ENCODE results near the gene NDUFV3. TPM values are rescaled to one million over a fixed set of nuclear protein-coding genes. Genes with fewer than 3 reads are reported as not detected.
"Not testable (repeated sequence)": the region's sequence is repeated elsewhere in the genome, so short reads cannot be mapped to it uniquely, and the experiment has no call there.

NDUFV3 gene
- total and polyA plus RNA-seq, 2 of the 8 experiments (the other 6 are each of a cell fraction or from before 2014, with no cell fraction given), result 17.0 to 44.4 TPM

DNA sequence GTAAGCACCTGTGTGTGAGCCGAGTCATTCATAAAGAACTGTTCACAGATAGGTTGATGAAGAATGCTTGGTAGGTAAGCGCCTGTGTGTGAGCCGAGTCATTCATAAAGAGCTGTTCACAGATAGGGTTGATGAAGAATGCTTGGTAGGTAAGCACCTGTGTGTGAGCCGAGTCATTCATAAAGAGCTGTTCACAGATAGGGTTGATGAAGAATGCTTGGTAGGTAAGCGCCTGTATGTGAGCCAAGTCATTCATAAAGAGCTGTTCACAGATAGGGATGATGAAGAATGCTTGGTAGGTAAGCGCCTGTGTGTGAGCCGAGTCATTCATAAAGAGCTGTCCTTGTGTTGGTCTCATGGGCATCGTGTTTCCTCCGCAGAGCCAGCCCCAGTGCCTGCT, 15.4 kb downstream of the NDUFV3 start:
- H2AK5ac ChIP-seq (ENCODE audit: low read depth, low read length); H3K27ac ChIP-seq (ENCODE audit: low read depth, low read length); H3K56ac ChIP-seq (replicated peaks; ENCODE audit: insufficient read length, low read depth, low read length); H4K91ac ChIP-seq (replicated peaks; ENCODE audit: insufficient read length, low read length); H4K20me1 ChIP-seq (replicated peaks in 1 of 2; ENCODE audit: control insufficient read depth in 1 of 2, insufficient read depth in 2 of 2, low read length in 2 of 2); H2BK120ac ChIP-seq (replicated peaks; ENCODE audit: low read depth, low read length); H3K27me3 ChIP-seq (replicated peaks in 1 of 4; ENCODE audit: control insufficient read depth in 3 of 4, extremely low read depth in 1 of 4, insufficient read depth in 3 of 4, low read length in 3 of 4); CTCF ChIA-PET (ENCODE audit: partially characterized antibody); H2BK12ac ChIP-seq (ENCODE audit: low read depth, low read length); H3K4ac ChIP-seq (replicated peaks; ENCODE audit: insufficient read length, low read depth, low read length); H4K5ac ChIP-seq (ENCODE audit: insufficient read length, low read depth, low read length); H2BK5ac ChIP-seq (ENCODE audit: low read depth, low read length); H3K4me3 ChIP-seq (ENCODE audit: extremely low read depth in 1 of 4, insufficient read depth in 2 of 4, low read depth in 3 of 4, low read length in 4 of 4); H3K79me2 ChIP-seq (ENCODE audit: control insufficient read depth in 1 of 2, insufficient read depth in 2 of 2, low read length in 2 of 2); H3K4me1 ChIP-seq (replicated peaks in 1 of 4; ENCODE audit: control insufficient read depth in 3 of 4, insufficient read depth in 4 of 4, low read length in 3 of 4); H2AFZ ChIP-seq (ENCODE audit: low read length); H3K18ac ChIP-seq (ENCODE audit: extremely low read depth, low read length); H4K8ac ChIP-seq (ENCODE audit: extremely low read depth, insufficient read depth, low read length); H3K4me2 ChIP-seq (ENCODE audit: insufficient read depth in 1 of 2, low read depth in 2 of 2, low read length in 2 of 2); H3K9ac ChIP-seq (replicated peaks in 1 of 4; ENCODE audit: extremely low read depth in 1 of 4, low read depth in 3 of 4, low read length in 3 of 4); H2BK20ac ChIP-seq (ENCODE audit: low read length); H3K9me3 ChIP-seq (ENCODE audit: insufficient read depth in 2 of 2, low read depth in 1 of 2, low read length in 1 of 2); H3K23me2 ChIP-seq (ENCODE audit: low read depth, low read length); H2BK15ac ChIP-seq (ENCODE audit: low read length); FAIRE-seq; H3K79me1 ChIP-seq (ENCODE audit: low read depth, low read length); H3K14ac ChIP-seq (ENCODE audit: insufficient read length); H3K23ac ChIP-seq (ENCODE audit: insufficient read length); DNase-seq (ENCODE audit: low read depth in 1 of 2, low spot score in 2 of 2): not testable (repeated sequence)
- POLR2A ChIA-PET (ENCODE audit: partially characterized antibody), result interaction anchor here (0.9 to 2.8 kb wide), 3 partner anchors 10 to 48 kb away, joined by 3 to 16 read pairs (median 7); partner anchors contain the start of gene NDUFV3
- H3K36me3 ChIP-seq (ENCODE audit: control insufficient read depth in 2 of 4, insufficient read depth in 4 of 4, low read length in 3 of 4), result peaks cover 8 to 57% (median 38%) of the 10 kb centered on the region in 4 experiments; a peak in 7 of 8 replicates
- WGBS, 2 experiments (ENCODE audit: extremely low coverage in 1 of 2, insufficient coverage in 1 of 2, insufficient read length in 1 of 2, insufficient replicate concordance in 2 of 2, low coverage in 1 of 2, low lambda C conversion rate in 2 of 2, missing lambda C conversion rate in 1 of 2), result 95% methylated on average over 9 of the region's 9 CpGs; no CpG with 5 or more reads in 1 of the 2 experiments

DNA sequence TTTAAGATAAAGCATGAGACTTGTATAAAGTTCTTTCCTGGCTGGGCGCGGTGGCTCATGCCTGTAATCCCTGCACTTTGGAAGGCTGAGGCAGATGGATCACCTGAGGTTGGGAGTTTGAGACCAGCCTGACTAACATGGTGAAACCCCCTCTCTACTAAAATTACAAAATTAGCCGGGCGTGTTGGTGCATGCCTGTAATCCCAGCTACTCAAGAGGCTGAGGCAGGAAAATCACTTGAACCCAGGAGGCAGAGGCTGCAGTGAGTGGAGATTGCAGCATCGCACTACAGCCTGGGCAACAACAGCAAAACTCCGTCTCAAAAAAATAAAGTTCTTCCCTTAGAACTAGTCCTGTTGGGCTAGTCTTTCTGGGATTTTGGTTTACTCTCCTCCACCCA, 18.8 kb downstream of the NDUFV3 start:
- not testable (repeated sequence) for H3K18ac ChIP-seq (ENCODE audit: extremely low read depth, low read length); H3K4me3 ChIP-seq (ENCODE audit: extremely low read depth in 1 of 4, insufficient read depth in 2 of 4, low read depth in 3 of 4, low read length in 4 of 4); H2BK12ac ChIP-seq (ENCODE audit: low read depth, low read length); H4K20me1 ChIP-seq (replicated peaks in 1 of 2; ENCODE audit: control insufficient read depth in 1 of 2, insufficient read depth in 2 of 2, low read length in 2 of 2); H3K79me1 ChIP-seq (ENCODE audit: low read depth, low read length); H2BK5ac ChIP-seq (ENCODE audit: low read depth, low read length); H3K56ac ChIP-seq (replicated peaks; ENCODE audit: insufficient read length, low read depth, low read length); H3K9ac ChIP-seq (replicated peaks in 1 of 4; ENCODE audit: extremely low read depth in 1 of 4, low read depth in 3 of 4, low read length in 3 of 4); H2BK20ac ChIP-seq (ENCODE audit: low read length); H4K5ac ChIP-seq (ENCODE audit: insufficient read length, low read depth, low read length); H4K91ac ChIP-seq (replicated peaks; ENCODE audit: insufficient read length, low read length); FAIRE-seq; H3K23me2 ChIP-seq (ENCODE audit: low read depth, low read length); H2BK15ac ChIP-seq (ENCODE audit: low read length); H3K23ac ChIP-seq (ENCODE audit: insufficient read length); H2AK5ac ChIP-seq (ENCODE audit: low read depth, low read length); H2AFZ ChIP-seq (ENCODE audit: low read length); H3K4ac ChIP-seq (replicated peaks; ENCODE audit: insufficient read length, low read depth, low read length); H2BK120ac ChIP-seq (replicated peaks; ENCODE audit: low read depth, low read length); H3K14ac ChIP-seq (ENCODE audit: insufficient read length); H3K4me1 ChIP-seq (replicated peaks in 1 of 4; ENCODE audit: control insufficient read depth in 3 of 4, insufficient read depth in 4 of 4, low read length in 3 of 4); H4K8ac ChIP-seq (ENCODE audit: extremely low read depth, insufficient read depth, low read length); H3K4me2 ChIP-seq (ENCODE audit: insufficient read depth in 1 of 2, low read depth in 2 of 2, low read length in 2 of 2); H3K79me2 ChIP-seq (ENCODE audit: control insufficient read depth in 1 of 2, insufficient read depth in 2 of 2, low read length in 2 of 2); DNase-seq (ENCODE audit: low read depth in 1 of 2, low spot score in 2 of 2); H3K9me3 ChIP-seq (ENCODE audit: insufficient read depth in 2 of 2, low read depth in 1 of 2, low read length in 1 of 2); H3K27me3 ChIP-seq (replicated peaks in 1 of 4; ENCODE audit: control insufficient read depth in 3 of 4, extremely low read depth in 1 of 4, insufficient read depth in 3 of 4, low read length in 3 of 4)
- POLR2A ChIA-PET (ENCODE audit: partially characterized antibody), result interaction anchor here (0.8 to 3.4 kb wide), 4 partner anchors 9 to 51 kb away, joined by 3 to 11 read pairs (median 9); partner anchors contain the start of gene NDUFV3
- Histone ChIP-seq H3K27ac (ENCODE audit: low read depth, low read length) (0 out of 2 replicates have a peak overlapping the region, but pooled peaks have one; percentile 42), H3K36me3 (ENCODE audit: control insufficient read depth in 2 of 4, insufficient read depth in 4 of 4, low read length in 3 of 4) (peaks cover 2 to 32% (median 14%) of the 10 kb centered on the region in 4 experiments; a peak in 6 of 8 replicates)
- 92% methylated on average over 6 of the region's 6 CpGs; no CpG with 5 or more reads in 1 of the 2 experiments for WGBS, 2 experiments (ENCODE audit: extremely low coverage in 1 of 2, insufficient coverage in 1 of 2, insufficient read length in 1 of 2, insufficient replicate concordance in 2 of 2, low coverage in 1 of 2, low lambda C conversion rate in 2 of 2, missing lambda C conversion rate in 1 of 2)
- CTCF ChIA-PET (ENCODE audit: partially characterized antibody), result interaction anchor here (1.3 kb wide), 1 partner anchor 11 kb away, joined by 5 read pairs; no protein-coding TSS in a partner anchor

Data from H1 (cell line).